GM23248 (cell line): ENCODE data around the gene ATG7. TPM values are rescaled to one million over a fixed set of nuclear protein-coding genes. Genes with fewer than 3 reads are reported as not detected.

Experiments used
- DNase-seq: peaks from one replicate; pipeline ENCODE4 v3.0.0-alpha.2; 2015
- H2AFZ ChIP-seq: fragments of 200-600 bp; sonication (generic); 2 replicates; pipeline ENCODE4 v1.6.1; 2016; ENCODE audit warnings: antibody characterized with exemption
- H3F3A ChIP-seq: fragments of 200-600 bp; sonication (generic); 2 replicates; pipeline ENCODE4 v1.6.1; 2016; ENCODE audit warnings: mild to moderate bottlenecking, antibody characterized with exemption, mixed run types; ENCODE audit not compliant: insufficient read depth
- H3K27ac ChIP-seq: fragments of 200-600 bp; sonication (generic); 2 replicates; pipeline ENCODE4 v1.5.1; 2016; ENCODE audit warnings: mild to moderate bottlenecking
- H3K27me3 ChIP-seq: fragments of 200-600 bp; sonication (generic); replicated peaks from 2 replicates; pipeline ENCODE4 v1.6.1; 2016; ENCODE audit warnings: mild to moderate bottlenecking; ENCODE audit not compliant: insufficient read depth
- H3K36me3 ChIP-seq: fragments of 200-600 bp; sonication (generic); 2 replicates; pipeline ENCODE4 v1.6.1; 2016; ENCODE audit warnings: low read depth, mild to moderate bottlenecking
- H3K4me1 ChIP-seq: fragments of 200-600 bp; sonication (generic); 2 replicates; pipeline ENCODE4 v1.6.1; 2016; ENCODE audit warnings: mild to moderate bottlenecking; ENCODE audit not compliant: insufficient read depth
- H3K4me2 ChIP-seq: fragments of 200-600 bp; sonication (generic); one replicate; pipeline ENCODE4 v1.6.1; 2016; ENCODE audit warnings: mild to moderate bottlenecking; ENCODE audit not compliant: unreplicated experiment
- H3K4me3 ChIP-seq: fragments of 200-600 bp; sonication (generic); 2 replicates; pipeline ENCODE4 v1.5.1; 2016; ENCODE audit warnings: mild to moderate bottlenecking
- H3K79me2 ChIP-seq: fragments of 200-600 bp; sonication (generic); 2 replicates; pipeline ENCODE4 v1.6.1; 2016; ENCODE audit warnings: mild to moderate bottlenecking; ENCODE audit not compliant: insufficient read depth
- H3K9ac ChIP-seq: fragments of 200-600 bp; sonication (generic); 2 replicates; pipeline ENCODE4 v1.6.1; 2016; ENCODE audit warnings: mild to moderate bottlenecking
- H3K9me2 ChIP-seq: fragments of 200-600 bp; sonication (generic); 2 replicates; pipeline ENCODE4 v1.6.1; 2016; ENCODE audit warnings: mixed run types, mild to moderate bottlenecking, moderate library complexity; ENCODE audit not compliant: insufficient read depth
- H3K9me3 ChIP-seq: fragments of 200-600 bp; sonication (generic); one replicate; pipeline ENCODE4 v1.6.1; 2017; ENCODE audit warnings: low read depth
- H4K20me1 ChIP-seq: fragments of 200-600 bp; sonication (generic); 2 replicates; pipeline ENCODE4 v1.6.0; 2016; ENCODE audit not compliant: insufficient read depth
- EZH2 ChIP-seq: fragments of 200-600 bp; sonication (generic); IDR thresholded peaks from 2 replicates; pipeline ENCODE4 v1.6.1; 2018; ENCODE audit warnings: antibody characterized with exemption, mild to moderate bottlenecking; ENCODE audit not compliant: insufficient read depth, poor library complexity, severe bottlenecking
- EZH2phosphoT487 ChIP-seq: fragments of 200-600 bp; sonication (generic); IDR thresholded peaks from 2 replicates; pipeline ENCODE4 v1.6.1; 2018; ENCODE audit warnings: antibody characterized with exemption, moderate library complexity, mild to moderate bottlenecking, low read depth; ENCODE audit not compliant: insufficient read depth
- WGBS, 2 experiments: methylation state at CpG; one replicate each; pipeline ENCODE4 v1.1.6; 2015 to 2017; ENCODE audit warnings: low lambda C conversion rate in 2 of 2, low coverage in 1 of 2; ENCODE audit errors: missing lambda C conversion rate in 2 of 2; 5-methylcytosine and 5-hydroxymethylcytosine counted together
- in situ Hi-C: fragments of 300-500 bp; cut with MboI; formaldehyde crosslinking; loops from 2 replicates; pipeline ENCODE4 v1.15.0; 2020
- polyA plus RNA-seq: library from polyadenylated mRNA; unstranded; fragments of >200 nt; fragmentation: Nextera tagmentation; extraction: Ambion mirVana; gene quantifications from 2 replicates; pipeline ENCODE4 v1.2.1, GENCODE V29; 2016
- total RNA-seq: library from RNA; depleted of rRNA; stranded (reverse); fragments of >200 nt; shearing (Covaris generic); gene quantifications from 2 replicates; pipeline ENCODE4 v1.2.3, GENCODE V29; 2014

Gene ATG7
- total and polyA plus RNA-seq, 2 experiments from 2014 or later, result 40.5 to 67.5 TPM

GRCh38 chr3:11530153-11530721 is 258.0 kb downstream of the ATG7 start:
- DNase-seq, result peak; percentile 85
- H3K9me2 ChIP-seq, result no peaks in the 10 kb centered on the region
- H3K27me3 ChIP-seq, result no peaks in the 10 kb centered on the region
- WGBS, 2 experiments, result 62 to 67% methylated on average over 11 of the region's 11 CpGs
- no peaks in the 10 kb centered on the region for H3K36me3 ChIP-seq
- H4K20me1 ChIP-seq, result no peaks in the 10 kb centered on the region
- no peaks in the 10 kb centered on the region for H3K9me3 ChIP-seq
- no peak overlapping the region for H2AFZ ChIP-seq
- no peaks in the 10 kb centered on the region for H3K79me2 ChIP-seq
- H3F3A ChIP-seq, result peaks cover 21% of the 10 kb centered on the region
- peak overlapping the region; percentile 80 for H3K27ac ChIP-seq
- H3K4me2 ChIP-seq, result peak overlapping the region; percentile 34
- no peak overlapping the region for H3K4me3 ChIP-seq
- TF ChIP-seq EZH2, result no peak
- TF ChIP-seq EZH2phosphoT487, result no peak
- peaks cover 18% of the 10 kb centered on the region for H3K4me1 ChIP-seq
- in situ Hi-C loops, result no loop called here
- H3K9ac ChIP-seq, result peak overlapping the region; percentile 31; the same call in 1 of the 2 replicates

GRCh38 chr3:11532931-11533391 is 260.8 kb downstream of the ATG7 start:
- Histone ChIP-seq H3F3A (peaks cover 21% of the 10 kb centered on the region), H3K36me3 (no peaks in the 10 kb centered on the region), H3K27ac (no peak overlapping the region), H3K9me2 (no peaks in the 10 kb centered on the region), H3K9ac (no peak overlapping the region), H3K27me3 (no peaks in the 10 kb centered on the region), H3K79me2 (no peaks in the 10 kb centered on the region), H3K4me3 (no peak overlapping the region), H4K20me1 (no peaks in the 10 kb centered on the region), H3K9me3 (no peaks in the 10 kb centered on the region), H3K4me1 (peaks cover 18% of the 10 kb centered on the region), H2AFZ (no peak overlapping the region), H3K4me2 (no peak overlapping the region)
- WGBS, 2 experiments, result 95 to 96% methylated on average over 9 of the region's 9 CpGs
- in situ Hi-C loops, result no loop called here
- TF ChIP-seq EZH2 (no peak), EZH2phosphoT487 (no peak)
- no peak for DNase-seq

GRCh38 chr3:11534011-11534792 is 262.0 kb downstream of the ATG7 start:
- Histone ChIP-seq H4K20me1 (no peaks in the 10 kb centered on the region), H3K36me3 (no peaks in the 10 kb centered on the region), H3K9me3 (no peaks in the 10 kb centered on the region), H3K4me1 (peaks cover 18% of the 10 kb centered on the region), H3K9me2 (no peaks in the 10 kb centered on the region), H3K27me3 (no peaks in the 10 kb centered on the region), H3K79me2 (no peaks in the 10 kb centered on the region), H3F3A (peaks cover 20% of the 10 kb centered on the region), H2AFZ (no peak overlapping the region), H3K4me3 (no peak overlapping the region), H3K9ac (no peak overlapping the region), H3K4me2 (no peak overlapping the region), H3K27ac (no peak overlapping the region)
- DNase-seq, result no peak
- TF ChIP-seq EZH2phosphoT487, result no peak
- no peak for TF ChIP-seq EZH2
- 88% methylated on average over 21 of the region's 21 CpGs for WGBS, 2 experiments
- in situ Hi-C loops, result no loop called here

GRCh38 chr3:11534793-11535101 is 262.6 kb downstream of the ATG7 start:
- no peak overlapping the region for H3K4me3 ChIP-seq
- H3K36me3 ChIP-seq, result no peaks in the 10 kb centered on the region
- in situ Hi-C loops, result no loop called here
- no peaks in the 10 kb centered on the region for H4K20me1 ChIP-seq
- H2AFZ ChIP-seq, result no peak overlapping the region
- H3K4me2 ChIP-seq, result no peak overlapping the region
- H3K27me3 ChIP-seq, result no peaks in the 10 kb centered on the region
- no peaks in the 10 kb centered on the region for H3K9me2 ChIP-seq
- H3F3A ChIP-seq, result peaks cover 14% of the 10 kb centered on the region
- H3K9ac ChIP-seq, result no peak overlapping the region
- no peaks in the 10 kb centered on the region for H3K79me2 ChIP-seq
- H3K27ac ChIP-seq, result no peak overlapping the region
- TF ChIP-seq EZH2phosphoT487 (no peak), EZH2 (no peak)
- H3K9me3 ChIP-seq, result no peaks in the 10 kb centered on the region
- peaks cover 14% of the 10 kb centered on the region for H3K4me1 ChIP-seq
- DNase-seq, result no peak
- 99 to 100% methylated on average over 7 of the region's 7 CpGs for WGBS, 2 experiments
